Activated CD8-positive, alpha-beta memory T cell treated with anti-CD3 and anti-CD28 coated beads, Interleukin-2, amount 50 U/mL, for 24 hours (primary cell): ENCODE results near the gene REEP1.
"Not testable (repeated sequence)": the region's sequence is repeated elsewhere in the genome, so short reads cannot be mapped to it uniquely, and the experiment has no call there.

Source experiments
- DNase-seq: peaks from one replicate; pipeline ENCODE4 v3.0.0-alpha.2; 2020; ENCODE audit errors: extremely low read depth

Gene REEP1

DNA sequence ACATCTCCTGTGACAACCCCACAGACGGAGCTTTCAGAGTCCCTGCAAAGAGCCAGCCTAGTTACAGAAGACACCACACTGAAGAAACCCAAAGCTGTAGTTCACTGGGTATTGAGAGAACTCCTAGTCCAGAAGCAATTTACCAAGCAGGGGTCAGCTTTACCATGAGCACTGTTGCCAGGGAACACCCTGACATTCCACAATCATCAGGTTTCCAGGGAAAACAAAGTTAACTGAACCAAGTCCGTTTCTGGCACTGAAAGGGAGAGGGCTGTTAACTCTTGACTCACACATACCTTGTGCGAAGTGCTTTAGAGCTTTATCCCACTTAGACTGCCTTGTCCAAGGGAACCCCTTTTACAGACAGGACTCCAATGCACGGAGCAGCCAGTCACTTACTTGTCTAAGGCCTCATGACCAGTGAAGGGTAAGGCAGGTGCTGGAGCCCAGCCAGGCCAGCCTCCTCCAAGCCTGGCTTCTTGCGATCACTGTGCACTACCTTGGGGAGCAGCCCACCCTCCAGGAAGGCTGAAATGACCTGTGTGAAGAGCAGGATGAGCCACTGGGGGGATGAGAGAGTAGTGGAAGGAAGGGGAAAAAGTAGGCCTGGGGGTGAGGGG is 53.9 kb downstream of the REEP1 start:
- DNase-seq: no peak

DNA sequence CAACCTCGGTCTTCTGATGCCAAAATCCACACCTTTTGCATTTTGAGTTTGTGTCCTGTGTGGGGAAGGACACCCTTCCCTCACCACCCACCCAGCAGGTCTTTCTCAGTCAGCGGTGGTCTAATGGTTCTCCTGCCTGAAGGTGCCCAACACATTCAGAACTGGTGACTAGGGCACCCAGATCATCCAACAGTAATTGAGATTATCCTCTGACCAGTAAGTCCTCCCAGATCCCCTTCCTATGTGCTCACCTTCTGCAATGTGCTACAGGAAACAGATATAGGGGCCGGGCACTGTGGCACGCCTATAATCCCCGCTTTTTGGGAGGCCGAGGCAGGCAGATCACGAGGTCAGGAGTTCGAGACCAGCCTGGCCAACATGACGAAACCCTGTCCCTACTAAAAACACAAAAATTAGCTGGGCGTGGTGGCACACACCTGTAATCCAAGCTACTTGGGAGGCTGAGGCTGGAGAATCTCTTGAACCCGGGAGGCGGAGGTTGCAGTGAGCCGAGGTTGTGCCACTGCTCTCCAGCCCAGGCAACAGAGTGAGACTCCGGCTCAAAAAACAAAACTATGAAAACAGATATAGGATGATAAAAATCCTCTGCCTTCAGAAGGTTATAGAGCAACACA is 56.2 kb downstream of the REEP1 start:
- no peak for DNase-seq

DNA sequence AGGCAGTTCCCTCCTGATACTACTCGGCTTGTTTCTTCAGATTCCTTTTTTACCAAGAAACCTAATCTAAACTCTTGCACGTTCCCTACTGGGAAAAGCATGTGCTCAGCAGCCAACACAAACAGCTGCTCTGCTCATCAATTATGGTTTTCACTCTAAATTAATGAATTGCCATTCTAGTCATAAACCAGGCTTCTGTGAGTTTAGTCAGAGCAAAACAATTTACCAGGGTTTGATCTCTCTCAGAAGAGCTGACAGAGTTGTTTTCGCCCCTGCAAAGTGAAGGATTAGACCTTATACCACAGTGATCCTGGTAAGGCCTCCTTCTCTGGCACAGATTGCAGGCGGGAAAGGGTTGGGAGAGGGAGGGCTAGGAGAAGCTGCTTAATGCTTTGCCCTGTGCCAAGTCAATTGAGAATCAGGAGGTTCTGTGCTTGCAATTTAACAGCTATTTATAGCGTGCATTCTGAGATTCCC is 57.2 kb downstream of the REEP1 start:
- no peak for DNase-seq

DNA sequence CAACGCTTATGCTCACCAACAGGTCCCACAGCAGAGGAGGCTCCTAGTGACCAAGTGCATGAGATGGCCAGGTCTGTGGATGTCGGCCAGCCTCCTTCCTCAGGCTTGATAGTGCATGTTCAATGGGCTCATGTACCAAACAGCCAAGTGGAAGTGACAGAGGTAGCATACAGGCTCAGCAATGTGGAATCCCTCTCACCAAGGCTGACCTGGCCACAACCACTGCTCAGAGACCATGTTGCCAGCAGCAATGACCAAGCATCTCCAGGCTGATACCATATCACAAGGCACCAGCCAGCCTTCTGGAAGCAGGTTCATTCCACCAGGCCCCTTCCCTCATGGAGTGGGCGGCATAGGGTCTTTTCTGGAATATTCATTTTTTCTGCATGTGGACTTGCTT is 61.5 kb downstream of the REEP1 start:
- no peak for DNase-seq

DNA sequence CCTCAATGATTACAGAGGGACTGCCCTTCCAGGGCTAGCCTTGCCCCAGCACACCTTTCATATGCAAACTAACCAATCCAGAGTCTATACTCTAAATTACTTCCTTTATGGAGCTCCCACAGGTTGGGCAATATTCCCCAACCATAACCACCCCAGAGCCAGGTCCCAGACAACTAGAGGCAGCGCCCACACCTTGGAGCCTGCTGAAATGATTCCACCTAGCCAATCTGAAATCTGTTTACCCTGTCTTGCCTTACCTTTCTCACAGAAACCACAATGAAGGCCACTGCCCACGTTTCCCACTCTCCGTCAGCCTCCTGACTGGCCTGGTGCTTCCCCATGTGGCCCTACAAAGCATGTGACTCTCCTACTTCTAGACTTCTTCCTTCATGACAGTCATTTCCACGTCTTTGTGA is 62.0 kb downstream of the REEP1 start:
- DNase-seq: no peak

DNA sequence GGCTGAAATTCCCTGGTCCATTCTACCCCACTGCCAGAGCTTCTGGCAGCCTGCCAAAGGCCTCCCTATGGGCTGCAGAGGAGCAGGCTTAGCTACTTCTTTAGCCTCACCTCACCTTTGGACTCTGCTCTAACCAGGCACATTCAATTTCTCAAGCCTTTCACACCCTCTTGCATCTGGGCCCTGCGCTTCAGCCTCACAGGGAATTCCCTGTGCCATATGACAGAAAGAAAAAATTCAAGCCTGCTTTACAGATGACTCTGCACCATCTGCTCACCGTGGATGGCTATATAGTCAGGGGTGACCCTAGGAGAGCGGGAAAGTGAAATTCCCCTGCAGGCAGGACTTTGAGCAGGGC is 62.5 kb downstream of the REEP1 start:
- DNase-seq: no peak

DNA sequence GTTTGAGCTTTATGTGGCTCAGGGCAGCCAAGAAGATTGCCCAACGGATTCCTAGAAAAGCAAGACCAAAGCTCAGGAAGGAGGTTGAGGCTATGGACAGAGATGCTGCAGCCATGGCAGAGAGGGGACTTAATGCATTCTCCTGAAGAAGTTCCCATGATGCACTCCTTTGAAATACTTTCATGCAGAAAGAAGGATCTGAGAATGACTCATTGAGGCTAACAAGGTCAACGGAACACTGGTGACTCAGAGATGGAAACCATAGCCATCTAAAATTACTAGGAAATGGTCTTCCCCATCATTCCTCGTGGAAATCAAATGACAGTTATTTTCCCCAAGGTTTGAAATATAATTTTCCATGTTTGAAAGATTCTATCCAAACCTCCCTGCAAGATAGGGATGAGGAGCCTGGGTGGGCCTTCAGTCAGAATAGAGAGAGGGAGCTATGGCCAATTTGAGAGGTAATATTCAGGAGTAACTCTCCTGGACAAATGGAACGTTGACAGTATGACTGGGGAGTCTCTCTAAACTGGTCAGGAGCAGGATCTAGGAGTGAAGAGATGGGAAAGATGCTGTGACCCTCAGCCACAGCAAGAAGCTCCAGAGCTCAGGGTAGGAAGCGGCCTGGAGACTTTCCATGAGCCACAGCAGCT is 63.0 kb downstream of the REEP1 start:
- no peak for DNase-seq

DNA sequence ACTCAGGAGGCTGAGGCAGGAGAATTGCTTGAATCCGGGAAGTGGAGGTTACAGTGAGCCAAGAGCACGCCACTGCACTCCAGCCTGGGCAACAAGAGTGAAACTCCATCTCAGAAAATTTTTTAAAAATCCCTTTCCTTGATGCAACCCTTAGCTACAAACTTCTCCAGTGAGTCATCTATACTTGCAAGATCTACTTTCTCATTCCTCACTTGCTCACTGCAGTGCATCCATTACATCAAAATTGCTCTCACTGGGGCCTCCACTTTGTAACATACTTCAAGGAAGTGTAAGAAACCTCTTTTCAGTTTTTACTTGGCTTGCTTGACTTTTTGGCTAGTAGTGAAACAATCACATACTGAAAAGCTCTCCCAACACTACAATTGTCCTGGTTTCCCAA is 65.3 kb downstream of the REEP1 start:
- DNase-seq: no peak

DNA sequence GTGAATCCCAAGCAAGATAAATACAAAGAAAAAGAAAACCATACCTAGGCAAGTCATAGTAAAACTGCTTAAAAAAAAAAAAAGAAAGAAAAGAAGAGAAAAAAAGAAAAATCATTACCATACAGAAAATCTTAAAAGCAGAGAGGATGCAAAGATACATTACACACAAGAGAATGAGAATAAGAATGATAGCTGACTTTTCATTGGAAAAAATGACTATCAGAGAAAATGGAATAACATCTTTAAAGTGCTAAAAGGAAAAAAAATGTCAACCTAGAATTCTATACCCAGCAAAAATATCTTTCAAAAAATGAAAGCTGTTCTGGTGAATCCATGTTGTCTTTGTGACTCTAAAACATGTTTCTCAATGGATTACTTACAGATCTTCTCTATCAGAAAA is 66.2 kb downstream of the REEP1 start:
- no peak for DNase-seq

DNA sequence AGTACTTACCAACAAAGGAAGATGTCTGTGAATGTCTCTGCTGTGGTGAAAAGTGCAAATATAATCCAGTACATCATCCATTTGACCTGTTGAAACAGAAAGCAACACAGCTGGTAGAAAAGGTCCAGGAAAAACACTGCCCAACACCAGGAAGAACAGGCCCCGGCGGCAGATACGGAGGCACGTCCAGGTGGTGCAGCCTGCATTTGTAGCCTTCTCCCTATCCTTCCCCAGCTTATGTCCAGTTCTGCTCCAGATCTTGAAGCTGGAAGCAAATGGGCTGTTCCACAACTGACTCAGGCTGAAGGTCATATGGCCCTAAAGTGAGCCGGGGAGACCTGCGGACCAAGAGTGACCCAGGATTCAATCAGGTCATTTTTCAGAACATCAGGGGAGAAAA is 73.5 kb downstream of the REEP1 start:
- DNase-seq: no peak

DNA sequence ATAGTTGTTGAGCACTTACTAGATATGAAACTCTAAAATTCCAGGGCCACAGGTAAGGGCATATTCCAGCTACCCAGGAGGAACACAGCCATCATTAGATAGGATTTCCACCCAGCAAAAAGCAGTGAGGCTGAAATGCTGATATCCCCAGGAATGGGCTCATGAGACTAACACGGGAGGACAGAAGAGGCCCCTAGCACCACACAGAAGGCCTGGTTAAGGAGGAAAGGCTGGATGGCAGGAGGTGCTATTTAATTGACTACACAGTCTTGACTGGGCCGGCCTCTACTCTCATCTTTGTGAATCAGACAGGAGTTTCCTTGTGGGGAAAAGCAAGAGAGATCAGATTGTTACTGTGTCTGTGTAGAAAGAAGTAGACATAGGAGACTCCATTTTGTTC is 76.4 kb downstream of the REEP1 start:
- DNase-seq: no peak

DNA sequence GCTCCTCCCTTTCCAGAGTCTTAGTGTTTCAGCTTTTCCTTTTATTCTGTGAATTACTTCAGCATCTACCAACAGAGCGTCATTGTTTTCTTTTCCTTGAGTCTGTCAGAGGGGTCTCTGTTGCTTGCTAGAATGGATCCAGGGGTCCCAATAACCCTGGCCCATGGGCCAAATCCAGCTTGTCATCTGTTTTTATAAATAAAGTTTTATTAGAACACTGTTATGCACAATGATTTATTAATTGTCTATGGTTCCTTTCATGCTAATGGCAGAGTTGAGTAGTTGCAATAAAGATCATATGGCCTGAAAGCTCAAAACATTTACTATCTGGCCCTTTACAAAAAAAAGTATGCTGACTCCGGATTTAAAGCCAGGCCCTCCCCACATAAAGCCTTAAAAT is 79.3 kb downstream of the REEP1 start:
- no peak for DNase-seq

DNA sequence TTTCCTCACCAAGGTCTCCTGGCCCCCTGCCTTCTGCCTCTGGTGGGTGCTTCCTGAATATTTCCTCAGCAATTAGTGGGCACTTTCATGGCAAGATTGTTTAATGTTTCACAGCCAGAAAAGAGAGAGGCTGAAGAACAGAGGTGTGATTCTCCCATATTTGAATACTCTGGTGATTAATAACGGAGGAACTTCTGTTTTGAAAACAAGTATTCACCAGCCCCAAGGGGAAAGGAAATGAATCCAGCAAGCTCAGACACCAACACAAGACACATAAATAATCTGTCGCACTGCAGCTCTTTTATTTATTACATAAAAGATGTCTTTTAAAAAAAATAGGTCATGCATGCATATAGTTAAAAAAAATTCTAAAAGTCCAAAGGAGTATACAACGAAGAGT is 80.4 kb downstream of the REEP1 start:
- DNase-seq: no peak

DNA sequence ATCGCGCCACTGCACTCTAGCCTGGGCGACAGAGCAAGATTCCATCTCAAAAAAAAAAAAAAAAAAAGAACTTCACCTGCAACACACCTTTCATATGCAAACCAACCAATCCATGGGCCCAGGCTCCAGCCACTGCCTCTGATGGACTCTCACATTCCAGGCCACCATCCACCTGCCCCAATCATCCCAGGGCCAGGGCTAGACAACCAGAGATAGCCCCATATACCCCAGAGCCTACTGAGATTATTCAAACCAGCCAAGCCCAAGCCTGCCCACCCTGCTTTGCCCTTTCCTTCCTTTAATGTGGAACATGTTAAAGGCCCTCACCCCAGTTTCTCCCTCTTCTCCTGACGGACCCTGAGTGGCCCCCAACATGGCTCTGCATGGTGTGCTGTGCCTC is 81.1 kb downstream of the REEP1 start:
- no peak for DNase-seq

DNA sequence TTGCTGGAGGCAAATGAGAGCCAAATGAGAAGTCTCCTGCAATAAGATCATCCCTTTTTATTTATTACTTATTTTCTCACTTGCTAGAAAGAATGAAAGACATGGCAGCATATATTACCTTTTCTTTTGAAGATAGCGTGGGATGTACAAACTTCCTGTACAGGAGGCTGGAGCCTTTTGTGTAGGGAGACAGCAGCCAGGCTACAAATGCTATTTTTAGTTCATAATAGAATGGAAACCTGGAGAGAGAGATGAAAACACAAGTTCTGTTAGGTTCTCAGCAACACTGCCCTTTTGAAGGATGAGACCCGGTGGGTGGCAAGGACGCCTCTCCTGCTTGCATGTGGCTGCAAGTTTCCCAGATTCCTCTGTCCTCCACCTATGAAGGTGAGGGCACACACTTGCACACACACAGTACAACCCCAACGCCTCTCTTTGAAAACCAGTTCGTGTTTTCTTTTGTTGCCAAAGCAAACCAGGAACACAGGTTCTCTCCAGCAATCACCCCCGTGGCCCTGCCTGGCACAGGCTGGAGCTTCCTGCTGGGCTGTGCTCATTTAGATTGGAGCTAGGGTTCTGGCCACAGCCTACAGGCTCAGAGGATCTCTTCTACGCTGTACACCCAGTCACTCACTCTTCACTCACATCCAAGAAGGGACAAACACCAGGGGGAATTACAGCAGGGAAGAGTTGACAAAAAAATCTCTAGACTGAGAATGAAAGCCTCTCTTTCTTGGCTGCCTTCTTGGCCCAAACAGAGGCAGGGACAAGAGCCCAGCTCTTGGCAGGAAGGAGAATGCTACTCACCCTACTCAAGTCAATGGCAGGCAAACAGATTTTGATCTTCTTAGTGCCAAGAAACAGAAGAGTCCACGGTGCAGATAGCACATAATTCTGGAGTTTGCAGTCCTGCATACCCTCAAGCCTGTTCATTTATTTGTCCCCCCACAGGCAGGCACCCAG is 82.6 kb downstream of the REEP1 start:
- DNase-seq: no peak

DNA sequence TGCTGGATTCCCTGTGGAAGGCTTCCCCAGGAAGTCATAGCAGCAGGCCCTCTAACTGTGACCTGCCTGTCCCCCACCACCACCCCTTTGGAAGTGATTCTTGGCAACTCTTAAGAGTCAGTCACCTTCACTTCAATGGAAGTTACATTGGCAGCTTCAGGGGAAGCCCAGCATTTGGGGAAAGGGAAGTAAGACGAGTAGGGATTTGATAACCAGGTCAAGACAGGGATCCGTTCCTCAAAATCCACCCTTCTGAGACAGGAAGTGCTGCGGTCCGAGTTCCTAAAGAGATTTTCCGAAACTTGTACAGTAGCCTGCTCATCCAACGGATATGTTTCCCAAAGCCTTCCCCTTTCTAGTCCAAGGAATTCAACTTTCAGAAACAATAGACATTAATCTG is 84.0 kb downstream of the REEP1 start:
- no peak for DNase-seq

DNA sequence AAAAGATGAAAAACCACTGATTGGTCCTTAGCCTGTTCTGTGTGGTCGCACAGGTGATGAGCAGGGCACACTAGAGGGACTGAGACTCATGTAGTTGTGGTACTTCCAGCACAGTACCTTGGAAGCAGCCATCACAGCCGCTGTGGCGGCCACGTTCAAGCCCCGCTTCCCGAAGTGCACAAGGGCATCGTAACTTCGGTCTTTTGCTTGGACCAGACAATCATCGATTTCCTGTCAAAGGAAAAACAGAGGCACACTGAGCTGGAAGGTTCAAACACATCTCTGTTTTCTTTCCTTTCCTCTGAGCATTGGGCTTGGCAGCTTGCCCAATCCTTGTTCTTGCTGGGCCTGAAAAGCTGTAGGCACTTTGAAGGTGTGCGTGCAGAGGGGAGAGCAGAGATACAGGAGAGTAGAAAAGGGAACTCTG is 85.6 kb downstream of the REEP1 start:
- DNase-seq: no peak

DNA sequence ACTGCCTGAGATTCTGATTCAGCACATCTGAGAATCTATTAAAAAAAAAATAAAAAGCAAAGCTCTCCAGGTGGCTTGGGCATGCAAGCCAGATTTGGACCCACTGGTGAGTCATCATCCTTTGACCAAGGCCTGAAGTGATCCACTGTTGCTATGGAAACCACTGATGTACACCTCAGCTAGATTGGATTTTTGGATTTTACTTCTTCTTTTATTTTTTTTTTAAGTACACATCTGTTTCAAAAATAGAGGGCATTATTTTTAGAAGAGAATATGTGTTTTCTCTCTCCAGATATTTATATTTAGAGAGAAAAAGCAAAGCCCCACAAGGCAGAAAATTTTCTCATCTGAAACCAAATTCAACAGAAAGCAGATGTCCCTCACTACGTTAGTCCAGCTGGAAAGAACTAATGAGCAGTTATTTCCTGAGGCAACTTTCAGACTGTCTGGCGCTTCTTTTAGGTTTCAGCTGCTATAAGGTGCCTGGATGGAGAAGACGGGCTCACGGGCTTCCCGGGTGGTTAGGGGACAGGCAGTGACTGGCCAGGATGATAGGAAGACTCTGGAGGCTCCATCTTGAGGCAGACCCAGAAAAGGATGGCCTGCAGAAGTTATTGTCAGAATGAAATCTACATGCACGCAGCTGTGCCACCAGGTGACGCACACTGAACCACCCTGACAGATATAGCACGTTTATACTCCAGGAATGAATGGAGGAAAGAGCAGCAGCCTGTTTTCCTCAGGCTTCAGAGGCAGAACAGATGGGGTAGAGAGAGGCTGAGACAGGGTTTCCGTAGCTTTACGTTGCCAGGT is 87.6 kb downstream of the REEP1 start:
- DNase-seq: no peak

DNA sequence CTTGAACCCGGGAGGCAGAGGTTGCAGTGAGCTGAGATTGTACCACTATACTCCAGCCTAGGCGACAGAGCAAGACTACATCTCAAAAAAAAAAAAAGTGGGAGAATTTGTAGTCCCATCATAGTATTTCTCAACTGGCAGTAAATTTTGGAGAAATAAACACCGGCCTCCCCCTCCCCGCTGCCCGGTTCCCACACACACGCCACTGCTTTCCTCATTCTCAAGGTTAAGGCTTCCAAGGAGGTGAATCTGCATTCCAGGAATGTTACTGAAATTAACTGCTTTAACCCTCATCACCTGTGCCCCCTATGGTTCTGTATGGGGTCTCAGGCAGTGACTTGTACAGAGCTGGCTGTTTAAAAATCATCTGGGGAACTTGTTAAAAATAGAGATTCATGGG is 88.2 kb downstream of the REEP1 start:
- DNase-seq: no peak

DNA sequence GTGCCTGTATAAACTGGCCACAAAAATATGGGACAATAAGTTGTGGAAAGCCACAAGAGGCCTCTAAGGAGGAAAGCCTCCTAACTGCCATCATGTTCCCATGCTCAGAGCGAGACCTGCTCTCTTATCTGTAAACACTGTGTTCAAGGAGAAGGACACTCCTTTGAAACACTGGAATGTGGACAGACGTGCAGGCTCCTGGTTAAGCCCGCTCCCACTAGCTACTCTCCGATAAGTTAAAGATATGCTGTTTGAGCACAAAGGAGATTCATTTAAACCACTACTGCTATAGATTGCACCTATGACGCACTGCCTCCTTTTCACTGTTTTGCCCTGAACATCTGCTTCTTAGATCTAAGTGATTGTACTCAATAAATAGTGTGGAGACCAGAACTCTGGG is 92.2 kb downstream of the REEP1 start:
- DNase-seq: not testable (repeated sequence)

DNA sequence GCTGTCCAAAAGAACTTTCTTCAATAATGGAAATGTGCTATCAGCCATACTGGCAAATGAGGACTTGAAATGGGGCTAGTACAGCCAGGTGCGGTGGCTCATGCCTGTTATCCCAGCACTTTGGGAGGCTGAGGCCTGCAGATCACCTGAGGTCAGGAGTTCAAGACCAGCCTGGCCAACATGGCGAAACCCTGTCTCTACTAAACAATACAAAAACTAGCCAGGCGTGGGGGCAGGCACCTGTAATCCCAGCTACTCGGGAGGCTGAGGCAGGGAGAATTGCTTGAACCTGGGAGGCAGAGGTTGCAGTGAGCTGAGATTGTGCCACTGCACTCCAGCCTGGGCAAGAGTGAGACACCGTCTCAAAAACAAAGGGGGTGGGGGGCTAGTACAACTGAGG is 92.6 kb downstream of the REEP1 start:
- not testable (repeated sequence) for DNase-seq
